NCI-H345 treated with DMSO at 0.1 percent for 48 hours (cell line): ENCODE data around the gene PRR14.

Experiments
- DNase-seq: peaks from one replicate; lab custom pipeline; 2025; ENCODE audit not compliant: unreplicated experiment; lab: John Stamatoyannopoulos, UW

The PRR14 gene

GRCh38 chr16:30658731-30659506 is 8.2 kb downstream of the PRR14 start:
- peak; percentile 98 for DNase-seq

- DNase-seq: no peak
These were observed 9.0 kb downstream of the PRR14 start for GRCh38 chr16:30659507-30660423.

GRCh38 chr16:30660424-30661261 is 9.9 kb downstream of the PRR14 start:
- no peak for DNase-seq

- no peak for DNase-seq
These were observed 11.7 kb downstream of the PRR14 start for GRCh38 chr16:30662449-30662848.

GRCh38 chr16:30663038-30663437 is 12.3 kb downstream of the PRR14 start:
- DNase-seq: no peak

GRCh38 chr16:30663820-30664219 is 13.1 kb downstream of the PRR14 start:
- DNase-seq: no peak

GRCh38 chr16:30664616-30665109 is 13.9 kb downstream of the PRR14 start:
- DNase-seq: no peak

- no peak for DNase-seq
These were observed 14.5 kb downstream of the PRR14 start for GRCh38 chr16:30665155-30665829.

- DNase-seq: no peak
These were observed 15.1 kb downstream of the PRR14 start for GRCh38 chr16:30665830-30666190.

GRCh38 chr16:30666681-30667080 is 15.9 kb downstream of the PRR14 start:
- no peak for DNase-seq

GRCh38 chr16:30667361-30667905 is 16.7 kb downstream of the PRR14 start:
- no peak for DNase-seq

- DNase-seq: no peak
These were observed 17.6 kb downstream of the PRR14 start for GRCh38 chr16:30668393-30668792.

GRCh38 chr16:30669026-30669902 is 18.5 kb downstream of the PRR14 start:
- DNase-seq: no peak

- no peak for DNase-seq
These were observed 19.4 kb downstream of the PRR14 start for GRCh38 chr16:30669903-30670824.

GRCh38 chr16:30675143-30675542 is 24.4 kb downstream of the PRR14 start:
- DNase-seq: no peak

GRCh38 chr16:30677931-30678585 is 27.3 kb downstream of the PRR14 start:
- DNase-seq: no peak

GRCh38 chr16:30678586-30678970 is 27.8 kb downstream of the PRR14 start:
- DNase-seq: no peak

GRCh38 chr16:30680326-30680725 is 29.6 kb downstream of the PRR14 start:
- no peak for DNase-seq
